ACC112 (cell line): ENCODE data around the gene AQP1.

Experiments used
- H2AFZ ChIP-seq: fragments of 200-600 bp; sonication (generic); one replicate; pipeline ENCODE4 v1.6.0; 2017; ENCODE audit warnings: antibody characterized with exemption, low read length; ENCODE audit not compliant: unreplicated experiment
- H3K27ac ChIP-seq: fragments of 200-600 bp; sonication (generic); 2 replicates; pipeline ENCODE4 v1.5.1; 2014; ENCODE audit warnings: low read depth, mild to moderate bottlenecking, antibody characterized with exemption, low read length, moderate library complexity
- H3K27me3 ChIP-seq: fragments of 200-600 bp; sonication (generic); 2 replicates; pipeline ENCODE4 v1.6.1; 2014; ENCODE audit warnings: mild to moderate bottlenecking, antibody characterized with exemption, low read length, moderate library complexity, mixed read lengths; ENCODE audit not compliant: insufficient read depth
- H3K36me3 ChIP-seq: fragments of 200-600 bp; sonication (generic); 2 replicates; pipeline ENCODE4 v1.6.1; 2016; ENCODE audit warnings: mild to moderate bottlenecking, antibody characterized with exemption, low read length, moderate library complexity, mixed read lengths; ENCODE audit not compliant: insufficient read depth
- H3K4me1 ChIP-seq: fragments of 200-600 bp; sonication (generic); one replicate; pipeline ENCODE4 v1.6.1; 2016; ENCODE audit warnings: low read length, mixed read lengths; ENCODE audit not compliant: insufficient read depth, unreplicated experiment, control insufficient read depth
- H3K4me3 ChIP-seq: fragments of 200-600 bp; sonication (generic); 2 replicates; pipeline ENCODE4 v1.5.1; 2014; ENCODE audit warnings: mild to moderate bottlenecking, low read depth, low read length
- H3K79me2 ChIP-seq: fragments of 200-600 bp; sonication (generic); one replicate; pipeline ENCODE4 v1.6.0; 2016; ENCODE audit warnings: low read length; ENCODE audit not compliant: control insufficient read depth, unreplicated experiment, insufficient read depth

Gene AQP1

DNA sequence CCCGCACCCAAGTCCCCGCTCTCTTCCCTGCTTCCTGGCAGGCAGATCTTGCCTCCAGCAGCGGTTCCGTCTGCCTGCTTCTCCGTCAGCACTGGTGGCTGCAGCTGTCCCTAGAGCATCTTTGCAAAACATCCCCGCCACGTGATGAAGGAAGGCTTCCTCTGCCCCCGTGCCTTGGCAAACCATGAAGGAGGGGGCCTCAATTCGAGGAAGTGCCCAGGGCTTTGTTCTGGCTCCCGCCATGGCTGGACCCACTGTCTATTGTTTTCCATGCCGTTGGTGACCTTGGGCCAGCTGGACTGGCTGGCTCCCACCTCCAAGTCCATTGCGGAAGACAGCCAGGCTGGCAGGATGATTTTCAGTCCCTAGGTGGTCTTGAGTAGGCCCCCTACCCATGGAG, 13.2 kb upstream of the AQP1 start:
- no peaks in the 10 kb centered on the region for H3K4me1 ChIP-seq
- H3K27ac ChIP-seq: no peak overlapping the region
- no peaks in the 10 kb centered on the region; the same call in 1 of the 2 replicates for H3K27me3 ChIP-seq
- no peaks in the 10 kb centered on the region for H3K36me3 ChIP-seq
- H3K4me3 ChIP-seq: no peak overlapping the region
- H2AFZ ChIP-seq: no peak overlapping the region
- no peaks in the 10 kb centered on the region for H3K79me2 ChIP-seq

DNA sequence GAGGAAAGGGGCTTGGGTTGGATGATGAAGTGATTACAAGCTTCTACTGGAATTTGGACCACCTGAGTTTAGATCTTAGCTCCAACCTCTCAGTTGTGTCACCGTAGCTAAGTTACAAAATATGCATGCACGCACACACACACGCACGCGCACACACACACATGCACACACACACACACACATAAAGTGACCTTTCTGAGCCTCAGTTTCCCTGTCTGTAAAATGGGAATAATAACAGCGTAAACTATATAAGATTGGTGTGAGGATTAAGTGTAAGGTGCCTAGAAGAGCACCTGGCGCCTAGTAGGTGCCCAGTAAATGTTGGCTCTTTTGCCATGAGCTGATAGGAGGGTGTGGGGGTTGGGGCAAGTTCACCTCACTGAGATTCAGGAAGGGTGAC, 12.6 kb upstream of the AQP1 start:
- no peak overlapping the region for H3K4me3 ChIP-seq
- no peaks in the 10 kb centered on the region; the same call in 1 of the 2 replicates for H3K27me3 ChIP-seq
- H3K79me2 ChIP-seq: no peaks in the 10 kb centered on the region
- H2AFZ ChIP-seq: no peak overlapping the region
- no peaks in the 10 kb centered on the region for H3K36me3 ChIP-seq
- H3K4me1 ChIP-seq: no peaks in the 10 kb centered on the region
- no peak overlapping the region for H3K27ac ChIP-seq

DNA sequence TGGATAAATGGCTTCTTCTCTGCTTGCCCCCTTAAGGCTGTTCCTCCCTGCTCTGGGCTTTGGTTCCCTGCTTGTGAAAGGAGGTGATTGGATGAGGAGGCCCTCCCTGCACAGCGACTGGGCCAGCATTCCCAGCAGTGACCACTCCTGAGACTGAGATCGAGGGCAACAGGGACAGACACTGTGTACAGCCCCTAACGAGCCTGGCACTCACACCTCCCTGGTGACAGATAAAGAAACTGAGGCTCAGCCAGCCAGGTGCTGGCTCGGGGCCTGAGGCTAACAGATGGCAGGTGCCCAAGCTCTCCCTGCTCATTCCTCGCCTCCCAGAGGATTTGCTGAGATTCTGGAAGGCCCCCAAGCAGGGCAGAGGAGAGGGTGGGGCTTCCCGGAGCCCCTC, 12.0 kb upstream of the AQP1 start:
- H3K27ac ChIP-seq: no peak overlapping the region
- no peak overlapping the region for H3K4me3 ChIP-seq
- no peaks in the 10 kb centered on the region for H3K36me3 ChIP-seq
- H3K27me3 ChIP-seq: no peaks in the 10 kb centered on the region; the same call in 1 of the 2 replicates
- no peaks in the 10 kb centered on the region for H3K4me1 ChIP-seq
- H2AFZ ChIP-seq: no peak overlapping the region
- no peaks in the 10 kb centered on the region for H3K79me2 ChIP-seq

DNA sequence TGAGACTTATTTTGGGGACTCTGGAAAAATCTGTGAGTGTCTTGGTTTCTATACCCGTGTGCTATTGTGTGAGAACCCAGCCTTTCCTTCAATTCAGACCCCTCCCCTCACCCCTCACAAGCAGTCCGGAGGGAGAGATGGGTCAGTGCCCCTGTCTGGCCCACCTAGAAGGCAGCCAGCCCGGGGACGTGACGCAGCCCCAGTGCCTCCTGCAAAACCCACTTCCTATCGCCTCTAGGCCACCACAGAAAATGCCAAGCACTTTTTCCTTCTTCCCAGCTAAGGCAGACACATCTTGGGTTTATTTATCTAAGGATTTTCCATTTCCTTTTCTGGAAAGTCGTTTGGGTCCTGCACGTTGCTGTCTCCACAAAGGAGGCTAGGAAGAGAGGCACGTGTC, 11.6 kb upstream of the AQP1 start:
- Histone ChIP-seq H3K79me2 (no peaks in the 10 kb centered on the region), H3K27me3 (no peaks in the 10 kb centered on the region; the same call in 1 of the 2 replicates), H2AFZ (no peak overlapping the region), H3K27ac (no peak overlapping the region), H3K4me1 (no peaks in the 10 kb centered on the region), H3K4me3 (no peak overlapping the region), H3K36me3 (no peaks in the 10 kb centered on the region)

DNA sequence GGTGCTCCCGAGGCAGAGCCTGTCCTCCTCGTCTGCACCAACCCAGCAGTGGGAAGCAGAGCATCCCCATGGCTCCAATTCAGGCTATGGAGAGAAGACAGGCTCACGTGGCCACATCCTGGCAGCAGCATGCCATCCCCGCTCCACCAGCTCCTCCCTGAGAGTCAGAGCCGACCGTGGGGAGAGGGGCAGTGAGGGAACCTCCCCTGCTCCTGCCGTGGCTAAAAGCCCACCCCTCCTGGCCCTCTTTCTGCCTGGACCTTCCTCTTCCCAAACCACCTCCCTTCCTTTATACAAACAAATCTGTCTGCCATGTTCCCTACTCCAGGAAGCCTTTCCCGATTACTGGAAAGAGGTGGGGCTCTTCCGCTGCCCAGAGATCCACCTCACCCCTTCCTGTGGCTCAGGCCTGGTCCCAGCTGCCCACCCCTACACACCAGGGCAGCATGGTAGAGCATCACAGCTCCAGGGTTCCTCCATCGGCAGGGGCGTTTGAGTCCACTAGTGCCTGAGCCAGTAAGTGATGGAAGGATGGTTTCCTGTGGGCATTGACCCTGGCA, 10.8 kb upstream of the AQP1 start:
- H3K27me3 ChIP-seq: no peaks in the 10 kb centered on the region; the same call in 1 of the 2 replicates
- H3K79me2 ChIP-seq: no peaks in the 10 kb centered on the region
- H3K4me3 ChIP-seq: no peak overlapping the region
- H3K27ac ChIP-seq: no peak overlapping the region
- H3K36me3 ChIP-seq: no peaks in the 10 kb centered on the region
- H3K4me1 ChIP-seq: peaks cover under 1% of the 10 kb centered on the region
- H2AFZ ChIP-seq: no peak overlapping the region

DNA sequence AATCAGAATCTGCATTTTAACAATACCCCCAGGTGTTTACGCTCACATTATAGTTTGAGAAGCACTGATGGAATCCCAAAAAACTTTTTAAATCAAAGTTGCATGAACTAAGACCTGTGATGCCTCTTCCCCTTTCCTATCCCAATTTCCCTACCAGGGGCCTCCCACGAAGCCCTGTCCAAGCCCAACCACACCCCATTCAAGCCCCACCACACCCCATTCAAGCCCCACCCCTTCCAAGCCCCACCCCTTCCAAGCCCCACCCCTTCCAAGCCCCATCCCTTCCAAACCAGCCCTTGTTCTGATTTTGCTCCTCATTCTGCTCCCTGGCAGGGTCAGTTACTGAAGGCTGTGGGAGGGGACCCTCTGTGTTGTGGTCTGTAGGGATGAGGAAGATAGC, 9.8 kb upstream of the AQP1 start:
- Histone ChIP-seq H3K27me3 (no peaks in the 10 kb centered on the region; the same call in 1 of the 2 replicates), H2AFZ (no peak overlapping the region), H3K27ac (no peak overlapping the region), H3K4me3 (no peak overlapping the region), H3K36me3 (no peaks in the 10 kb centered on the region), H3K79me2 (no peaks in the 10 kb centered on the region), H3K4me1 (peaks cover 11% of the 10 kb centered on the region)

DNA sequence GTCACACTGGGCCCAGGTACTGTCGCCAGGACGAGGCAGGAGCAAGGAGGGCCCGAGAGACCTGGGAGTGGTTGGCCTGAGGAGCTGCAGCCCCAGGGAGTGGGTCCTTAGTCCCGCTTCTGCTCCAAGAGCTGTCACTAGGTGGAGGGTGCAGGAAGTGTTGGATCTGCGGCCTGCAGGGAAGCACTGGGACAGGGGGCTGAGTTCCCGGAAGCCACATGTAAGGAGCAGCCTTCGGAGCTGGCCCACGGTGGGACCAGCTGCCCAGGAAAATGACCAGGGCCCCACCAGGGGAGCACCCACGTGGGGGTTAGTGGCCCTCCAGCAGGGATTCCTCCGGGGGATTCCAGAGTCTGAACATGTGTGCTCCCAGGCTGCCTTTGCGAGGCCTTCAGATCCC, 9.2 kb upstream of the AQP1 start:
- Histone ChIP-seq H3K79me2 (no peaks in the 10 kb centered on the region), H3K36me3 (no peaks in the 10 kb centered on the region), H3K4me1 (peaks cover 12% of the 10 kb centered on the region), H3K27me3 (no peaks in the 10 kb centered on the region; the same call in 1 of the 2 replicates), H3K4me3 (no peak overlapping the region), H2AFZ (no peak overlapping the region), H3K27ac (no peak overlapping the region)

DNA sequence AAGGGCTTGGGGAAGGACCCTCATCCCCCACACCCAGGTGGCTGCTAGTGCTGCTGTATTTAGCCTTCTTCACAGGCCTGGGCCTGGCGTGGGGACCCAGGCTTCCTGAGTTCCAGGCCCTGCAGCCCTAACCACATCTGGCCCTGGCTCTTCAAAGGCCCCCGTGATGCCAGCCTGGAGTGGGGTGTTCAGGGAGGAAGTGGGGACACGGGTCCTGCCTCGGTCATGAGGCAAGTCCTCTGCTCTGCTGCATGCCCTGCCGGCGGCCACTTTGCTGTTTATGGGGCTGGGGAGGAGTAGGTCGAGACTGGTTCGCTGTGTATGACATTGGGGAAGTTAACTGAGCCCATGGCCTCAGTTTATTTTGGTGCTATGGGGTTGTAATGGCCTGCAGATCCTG, 8.5 kb upstream of the AQP1 start:
- H3K4me1 ChIP-seq: peaks cover 12% of the 10 kb centered on the region
- no peaks in the 10 kb centered on the region; the same call in 1 of the 2 replicates for H3K27me3 ChIP-seq
- H3K4me3 ChIP-seq: no peak overlapping the region
- H3K36me3 ChIP-seq: no peaks in the 10 kb centered on the region
- no peak overlapping the region for H2AFZ ChIP-seq
- H3K79me2 ChIP-seq: no peaks in the 10 kb centered on the region
- H3K27ac ChIP-seq: no peak overlapping the region

DNA sequence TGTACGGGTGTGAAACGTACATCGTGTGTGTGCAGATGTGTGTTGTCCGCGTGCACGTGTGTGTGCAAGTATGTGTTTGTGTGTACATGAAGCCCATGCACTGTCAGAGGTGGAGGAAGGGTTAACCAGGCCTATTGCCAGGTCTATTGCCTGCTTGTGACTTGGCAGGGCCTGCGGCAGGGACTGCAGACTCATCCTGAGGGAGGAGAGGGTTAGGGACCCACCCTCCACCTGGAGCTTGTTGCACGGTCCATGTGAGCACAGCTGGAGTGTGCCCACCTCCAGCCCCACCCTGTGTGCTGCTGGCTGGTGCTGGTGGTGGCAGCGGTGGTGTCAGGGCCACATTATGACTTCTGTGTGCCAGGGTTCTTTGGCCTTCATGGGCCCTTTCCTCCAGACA, 7.1 kb upstream of the AQP1 start:
- Histone ChIP-seq H3K27me3 (no peaks in the 10 kb centered on the region), H3K79me2 (no peaks in the 10 kb centered on the region), H3K4me3 (no peak overlapping the region), H2AFZ (no peak overlapping the region), H3K27ac (no peak overlapping the region), H3K4me1 (peaks cover 12% of the 10 kb centered on the region), H3K36me3 (no peaks in the 10 kb centered on the region)

DNA sequence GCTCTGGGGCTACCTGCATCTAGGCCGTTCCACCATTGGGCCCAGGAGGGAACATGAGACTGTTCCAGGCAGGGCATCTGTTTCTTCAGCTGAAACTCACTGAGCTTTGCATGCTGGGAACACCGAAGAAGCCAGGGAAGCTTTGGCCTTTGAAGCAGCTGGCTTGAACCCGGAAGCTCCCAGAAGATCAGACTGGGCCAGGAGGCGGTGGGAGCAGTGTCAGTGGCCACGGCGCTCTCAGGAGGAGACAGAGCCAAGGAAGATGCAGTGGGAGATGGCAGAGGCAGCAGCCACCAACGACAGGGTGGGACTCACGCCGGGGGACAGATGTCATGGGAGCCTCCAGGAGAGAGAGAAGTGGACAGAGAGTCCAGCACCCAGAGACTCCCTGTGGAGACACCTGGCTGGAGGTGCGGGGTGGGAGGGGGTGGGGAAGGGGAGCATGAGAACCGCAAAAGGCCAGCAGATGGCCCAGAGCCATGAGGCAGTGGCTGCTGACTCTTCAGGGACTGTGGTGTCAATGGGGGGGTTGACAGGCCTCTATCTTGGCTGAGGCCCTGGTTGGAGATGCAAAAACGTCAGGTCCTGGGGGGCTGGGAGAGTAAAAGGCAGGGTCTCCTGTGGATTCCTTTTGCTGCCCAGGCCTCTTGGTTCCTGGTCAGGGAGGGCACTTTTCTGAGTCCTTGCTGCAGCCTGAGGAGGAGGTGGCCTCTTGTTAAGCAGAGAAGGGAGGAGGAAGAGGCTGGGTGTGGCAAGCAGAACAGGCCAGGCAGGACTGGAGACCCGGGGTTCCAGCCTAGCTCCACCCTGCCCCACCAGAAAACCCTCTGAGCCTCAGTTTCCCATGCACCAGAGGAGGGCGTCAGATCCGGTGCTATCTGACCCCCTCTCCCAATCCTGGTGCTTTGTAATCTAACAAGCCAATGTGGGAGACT, 6.3 kb upstream of the AQP1 start:
- H3K4me3 ChIP-seq: no peak overlapping the region
- H3K79me2 ChIP-seq: no peaks in the 10 kb centered on the region
- no peaks in the 10 kb centered on the region for H3K27me3 ChIP-seq
- H3K27ac ChIP-seq: no peak overlapping the region
- no peaks in the 10 kb centered on the region for H3K36me3 ChIP-seq
- no peak overlapping the region for H2AFZ ChIP-seq
- H3K4me1 ChIP-seq: peaks cover 12% of the 10 kb centered on the region

DNA sequence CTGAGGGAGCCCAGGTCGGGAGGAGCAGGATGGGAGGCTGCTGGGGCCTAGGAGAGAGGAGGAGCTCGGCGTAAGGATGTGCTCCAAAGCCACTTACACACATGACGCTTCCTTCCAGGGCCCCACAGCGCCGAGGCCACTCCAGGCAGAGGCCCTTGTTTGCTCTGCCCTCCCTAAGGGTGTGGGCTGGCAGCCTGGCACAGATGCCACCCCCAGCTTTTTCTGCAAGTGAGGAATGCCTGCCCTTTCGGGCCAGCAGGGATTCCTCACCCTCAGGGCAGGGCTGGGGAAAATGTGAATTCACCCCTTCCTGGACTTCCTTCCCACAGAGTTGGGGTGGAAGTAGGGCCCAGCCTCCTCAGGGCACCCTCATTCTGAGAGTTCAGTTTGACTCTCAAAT, 5.6 kb upstream of the AQP1 start:
- Histone ChIP-seq H3K4me3 (no peak overlapping the region), H3K36me3 (no peaks in the 10 kb centered on the region), H3K27me3 (no peaks in the 10 kb centered on the region), H3K4me1 (peaks cover 12% of the 10 kb centered on the region), H3K27ac (no peak overlapping the region), H2AFZ (no peak overlapping the region), H3K79me2 (no peaks in the 10 kb centered on the region)
